RWPE2 (cell line): Measurements from ENCODE around the gene RFC5.
"Not testable (repeated sequence)": the region's sequence is repeated elsewhere in the genome, so short reads cannot be mapped to it uniquely, and the experiment has no call there.

Experiments used
- ATAC-seq: fragments of 200-7000 bp; cut with Tn5 transposase; 3 replicates; pipeline ENCODE4 v1.9.1; 2021; ENCODE audit warnings: low read depth
- DNase-seq: peaks from one replicate; pipeline ENCODE4 v3.0.0-alpha.2; 2020; ENCODE audit warnings: low spot score
- H3K27ac ChIP-seq: fragments of 450-650 bp; 2 replicates; pipeline ENCODE4 v1.5.1; 2017; ENCODE audit warnings: mild to moderate bottlenecking; ENCODE audit not compliant: poor library complexity, severe bottlenecking
- H3K27me3 ChIP-seq: fragments of 250-450 bp; sonication (Bioruptor Pico); 2 replicates; pipeline ENCODE4 v1.5.1; 2021; ENCODE audit warnings: mild to moderate bottlenecking, moderate library complexity; ENCODE audit not compliant: insufficient read depth, poor library complexity, severe bottlenecking
- H3K36me3 ChIP-seq: fragments of 250-450 bp; sonication (Bioruptor Pico); 2 replicates; pipeline ENCODE4 v1.5.1; 2020; ENCODE audit warnings: low read depth, mild to moderate bottlenecking, moderate library complexity
- H3K4me1 ChIP-seq: fragments of 250-450 bp; sonication (Bioruptor Pico); 2 replicates; pipeline ENCODE4 v1.5.1; 2021; ENCODE audit warnings: mild to moderate bottlenecking, moderate library complexity; ENCODE audit not compliant: insufficient read depth, poor library complexity, severe bottlenecking
- H3K4me3 ChIP-seq: fragments of 250-450 bp; sonication (Bioruptor Pico); 2 replicates; pipeline ENCODE4 v1.5.1; 2021; ENCODE audit warnings: mild to moderate bottlenecking, moderate library complexity; ENCODE audit not compliant: severe bottlenecking
- H3K9me3 ChIP-seq: fragments of 250-450 bp; sonication (Bioruptor Pico); 2 replicates; pipeline ENCODE4 v1.5.1; 2021; ENCODE audit warnings: mild to moderate bottlenecking, moderate library complexity; ENCODE audit not compliant: severe bottlenecking
- TF ChIP-seq, protein P1 (sequence below): fragments of 450-650 bp; IDR thresholded peaks from one replicate; pipeline ENCODE4 v1.5.1; 2017; ENCODE audit warnings: mild to moderate bottlenecking, moderate library complexity; ENCODE audit not compliant: poor library complexity, severe bottlenecking

The RFC5 gene

DNA sequence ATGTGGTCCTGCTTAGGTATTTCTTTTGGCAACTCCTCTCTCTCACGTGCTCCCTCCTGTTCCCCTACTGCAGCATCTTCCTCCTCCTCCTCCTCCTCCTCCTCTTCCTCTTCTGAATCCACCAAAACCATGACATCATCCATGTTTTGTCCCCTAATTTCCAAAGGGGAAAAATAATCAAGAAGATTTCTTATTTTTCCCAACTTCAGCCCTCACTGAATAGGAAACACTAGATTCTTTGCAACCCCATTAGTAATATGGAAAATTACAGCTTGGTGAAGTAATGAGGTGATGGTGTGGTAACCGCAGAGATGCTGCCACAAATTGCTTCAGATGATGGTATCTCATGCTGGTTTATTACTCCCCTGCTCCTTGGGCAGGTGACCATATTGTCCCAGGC lies 51.9 kb downstream of the RFC5 start:
- TF ChIP-seq, protein P1, sequence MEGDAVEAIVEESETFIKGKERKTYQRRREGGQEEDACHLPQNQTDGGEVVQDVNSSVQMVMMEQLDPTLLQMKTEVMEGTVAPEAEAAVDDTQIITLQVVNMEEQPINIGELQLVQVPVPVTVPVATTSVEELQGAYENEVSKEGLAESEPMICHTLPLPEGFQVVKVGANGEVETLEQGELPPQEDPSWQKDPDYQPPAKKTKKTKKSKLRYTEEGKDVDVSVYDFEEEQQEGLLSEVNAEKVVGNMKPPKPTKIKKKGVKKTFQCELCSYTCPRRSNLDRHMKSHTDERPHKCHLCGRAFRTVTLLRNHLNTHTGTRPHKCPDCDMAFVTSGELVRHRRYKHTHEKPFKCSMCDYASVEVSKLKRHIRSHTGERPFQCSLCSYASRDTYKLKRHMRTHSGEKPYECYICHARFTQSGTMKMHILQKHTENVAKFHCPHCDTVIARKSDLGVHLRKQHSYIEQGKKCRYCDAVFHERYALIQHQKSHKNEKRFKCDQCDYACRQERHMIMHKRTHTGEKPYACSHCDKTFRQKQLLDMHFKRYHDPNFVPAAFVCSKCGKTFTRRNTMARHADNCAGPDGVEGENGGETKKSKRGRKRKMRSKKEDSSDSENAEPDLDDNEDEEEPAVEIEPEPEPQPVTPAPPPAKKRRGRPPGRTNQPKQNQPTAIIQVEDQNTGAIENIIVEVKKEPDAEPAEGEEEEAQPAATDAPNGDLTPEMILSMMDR, result no peak
- DNase-seq (no peak), ATAC-seq (no peak)
- H3K9me3 ChIP-seq, result no peaks in the 10 kb centered on the region
- H3K36me3 ChIP-seq, result no peaks in the 10 kb centered on the region
- no peak overlapping the region for H3K4me3 ChIP-seq
- peaks cover 5% of the 10 kb centered on the region for H3K4me1 ChIP-seq
- no peak overlapping the region for H3K27ac ChIP-seq
- H3K27me3 ChIP-seq, result no peaks in the 10 kb centered on the region

GRCh38 chr12:118070650-118071049 lies 54.1 kb downstream of the RFC5 start:
- DNase-seq (no peak), ATAC-seq (no peak)
- Histone ChIP-seq H3K9me3 (no peaks in the 10 kb centered on the region), H3K4me1 (no peaks in the 10 kb centered on the region), H3K27me3 (no peaks in the 10 kb centered on the region), H3K4me3 (no peak overlapping the region), H3K36me3 (no peaks in the 10 kb centered on the region), H3K27ac (no peak overlapping the region)
- TF ChIP-seq, protein P1, result no peak

DNA sequence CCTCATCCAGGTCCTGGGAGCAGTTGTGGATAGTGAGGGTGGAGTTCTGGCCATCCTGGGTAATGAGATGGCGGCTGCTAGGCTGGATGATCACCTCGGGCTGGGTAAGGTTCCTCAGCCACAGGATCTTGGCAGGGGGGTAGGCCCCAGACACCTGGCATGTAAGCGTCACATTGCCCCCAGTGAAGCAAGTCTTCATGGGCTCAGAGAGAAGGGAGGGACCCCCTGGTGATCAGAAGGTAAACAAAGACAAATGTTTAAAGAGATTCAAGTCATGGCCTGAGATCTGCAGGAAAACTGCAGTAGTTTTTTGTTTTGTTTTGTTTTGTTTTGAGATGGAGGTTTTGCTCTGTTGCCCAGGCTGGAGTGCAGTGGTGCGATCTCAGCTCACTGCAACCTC lies 57.3 kb downstream of the RFC5 start:
- no peak for ATAC-seq
- peaks cover 4% of the 10 kb centered on the region for H3K36me3 ChIP-seq
- DNase-seq, result no peak

GRCh38 chr12:118081521-118081920 lies 65.0 kb downstream of the RFC5 start:
- H3K27me3 ChIP-seq, H3K27ac ChIP-seq, H3K36me3 ChIP-seq, H3K4me3 ChIP-seq, H3K9me3 ChIP-seq, H3K4me1 ChIP-seq, DNase-seq, ATAC-seq: not testable (repeated sequence)

More for the DNA sequence above, 57.3 kb downstream of the RFC5 start:
- H3K4me3 ChIP-seq, result no peak overlapping the region
- TF ChIP-seq, protein P1, result no peak
- H3K27me3 ChIP-seq, result no peaks in the 10 kb centered on the region
- no peaks in the 10 kb centered on the region for H3K4me1 ChIP-seq
- no peaks in the 10 kb centered on the region for H3K9me3 ChIP-seq
- no peak overlapping the region for H3K27ac ChIP-seq
